Measurements from ENCODE around the gene SRRM1. TPM values are rescaled to one million over a fixed set of nuclear protein-coding genes. Genes with fewer than 3 reads are reported as not detected.
"Not testable (repeated sequence)": the region's sequence is repeated elsewhere in the genome, so short reads cannot be mapped to it uniquely, and the experiment has no call there.

Gene SRRM1
- total RNA-seq, 2 donors from 2014 or later: 92.3 to 93.8 TPM

GRCh38 chr1:24641646-24642151 is 1.4 kb upstream of the SRRM1 start:
- intact Hi-C loops (cut with DNase I): no loop called here
- DNase-seq (ENCODE audit: low spot score): peak; percentile 88

- DNase-seq (ENCODE audit: low spot score): no peak
- intact Hi-C loops (cut with DNase I): no loop called here
These were observed 429 bp downstream of the SRRM1 start for GRCh38 chr1:24643363-24644099.

GRCh38 chr1:24644100-24644384 is 940 bp downstream of the SRRM1 start:
- no peak for DNase-seq (ENCODE audit: low spot score)
- intact Hi-C loops (cut with DNase I): no loop called here

- no peak for DNase-seq (ENCODE audit: low spot score)
- intact Hi-C loops (cut with DNase I): no loop called here
These were observed 5.8 kb downstream of the SRRM1 start for GRCh38 chr1:24648919-24649318.

GRCh38 chr1:24652382-24652781 is 9.3 kb downstream of the SRRM1 start:
- intact Hi-C loops (cut with DNase I): no loop called here
- no peak for DNase-seq (ENCODE audit: low spot score)

GRCh38 chr1:24654010-24654409 is 10.9 kb downstream of the SRRM1 start:
- intact Hi-C loops (cut with DNase I): no loop called here
- DNase-seq (ENCODE audit: low spot score): no peak

- intact Hi-C loops (cut with DNase I): no loop called here
These were observed 12.9 kb downstream of the SRRM1 start for GRCh38 chr1:24656046-24656445.

GRCh38 chr1:24657781-24658180 is 14.7 kb downstream of the SRRM1 start:
- DNase-seq (ENCODE audit: low spot score): no peak
- intact Hi-C loops (cut with DNase I): no loop called here

More at GRCh38 chr1:24656046-24656445, 12.9 kb downstream of the SRRM1 start:
- DNase-seq (ENCODE audit: low spot score): no peak

- intact Hi-C loops (cut with DNase I): no loop called here
These were observed 16.2 kb downstream of the SRRM1 start for GRCh38 chr1:24659166-24659904.

GRCh38 chr1:24659993-24660665 is 17.0 kb downstream of the SRRM1 start:
- no peak for DNase-seq (ENCODE audit: low spot score)
- intact Hi-C loops (cut with DNase I): no loop called here

More at GRCh38 chr1:24659166-24659904, 16.2 kb downstream of the SRRM1 start:
- DNase-seq (ENCODE audit: low spot score): no peak

GRCh38 chr1:24664507-24665033 is 21.5 kb downstream of the SRRM1 start:
- DNase-seq (ENCODE audit: low spot score): no peak
- intact Hi-C loops (cut with DNase I): no loop called here

- DNase-seq (ENCODE audit: low spot score): peak; percentile 40
- intact Hi-C loops (cut with DNase I): no loop called here
These were observed 23.7 kb downstream of the SRRM1 start for GRCh38 chr1:24666794-24667193.

- intact Hi-C loops (cut with DNase I): loop anchor here in 1 of 2 donors (10.0 kb wide), 1 partner anchor 553 kb away; no protein-coding TSS in a partner anchor
- DNase-seq (ENCODE audit: low spot score): not testable (repeated sequence)
These were observed 28.3 kb downstream of the SRRM1 start for GRCh38 chr1:24671372-24671771.

- not testable (repeated sequence) for DNase-seq (ENCODE audit: low spot score)
- intact Hi-C loops (cut with DNase I): loop anchor here in 1 of 2 donors (10.0 kb wide), 1 partner anchor 552 kb away; no protein-coding TSS in a partner anchor
These were observed 29.6 kb downstream of the SRRM1 start for GRCh38 chr1:24672686-24673085.

GRCh38 chr1:24673341-24673740 is 30.2 kb downstream of the SRRM1 start:
- intact Hi-C loops (cut with DNase I): loop anchor here in 1 of 2 donors (10.0 kb wide), 1 partner anchor 551 kb away; no protein-coding TSS in a partner anchor

GRCh38 chr1:24678421-24678820 is 35.3 kb downstream of the SRRM1 start:
- not testable (repeated sequence) for DNase-seq (ENCODE audit: low spot score)
- intact Hi-C loops (cut with DNase I): loop anchor here in 1 of 2 donors (10.0 kb wide), 1 partner anchor 546 kb away; no protein-coding TSS in a partner anchor

More at GRCh38 chr1:24673341-24673740, 30.2 kb downstream of the SRRM1 start:
- no peak for DNase-seq (ENCODE audit: low spot score)

- intact Hi-C loops (cut with DNase I): loop anchor here in 1 of 2 donors (10.0 kb wide), 2 partner anchors 55 to 545 kb away; no protein-coding TSS in a partner anchor
- DNase-seq (ENCODE audit: low spot score): no peak
These were observed 36.6 kb downstream of the SRRM1 start for GRCh38 chr1:24679725-24680124.

GRCh38 chr1:24683713-24684162 is 40.6 kb downstream of the SRRM1 start:
- DNase-seq (ENCODE audit: low spot score): no peak

GRCh38 chr1:24688033-24688432 is 44.9 kb downstream of the SRRM1 start:
- no peak for DNase-seq (ENCODE audit: low spot score)
- intact Hi-C loops (cut with DNase I): loop anchor here (2.0 to 10.0 kb wide), 3 partner anchors 47 to 143 kb away; no protein-coding TSS in a partner anchor

More at GRCh38 chr1:24683713-24684162, 40.6 kb downstream of the SRRM1 start:
- intact Hi-C loops (cut with DNase I): loop anchor here in 1 of 2 donors (10.0 kb wide), 1 partner anchor 51 kb away; no protein-coding TSS in a partner anchor
